Suprapubic skin (tissue), 3 donors: ENCODE measurements around the gene ATP6V0D1.
"Not testable (repeated sequence)": the region's sequence is repeated elsewhere in the genome, so short reads cannot be mapped to it uniquely, and the experiment has no call there.

Source experiments
- CTCF ChIP-seq, 2 donors: fragments of 200-600 bp in 1 of 2; fragments of 450-650 bp in 1 of 2; sonication (generic) in 1 of 2; IDR thresholded peaks; one replicate each; pipeline ENCODE4 v1.5.1; 2016 to 2019; ENCODE audit warnings: antibody characterized with exemption in 2 of 2, mild to moderate bottlenecking in 1 of 2, moderate library complexity in 1 of 2
- POLR2A ChIP-seq, 2 donors: fragments of 450-650 bp; IDR thresholded peaks; one replicate each; pipeline ENCODE4 v1.6.1; 2017; ENCODE audit warnings: antibody characterized with exemption in 2 of 2, mild to moderate bottlenecking in 2 of 2, moderate library complexity in 2 of 2

GRCh38 chr16:67513892-67514291 lies 32.9 kb upstream of the ATP6V0D1 start:
- not testable (repeated sequence) for TF ChIP-seq CTCF, POLR2A (IDR thresholded peaks at IDR 0.05)
